Measurements from ENCODE around the gene RAPGEF6. TPM values are rescaled to one million over a fixed set of nuclear protein-coding genes. Genes with fewer than 3 reads are reported as not detected.
A peak's percentile ranks its signal among the peaks of the same experiment; 100 is the strongest.

The RAPGEF6 gene
- 3.2 TPM for polyA plus RNA-seq (2012; ENCODE audit: insufficient read length, low read depth)

GRCh38 chr5:131634996-131635683 lies at the start of gene RAPGEF6:
TSS of gene RAPGEF6 (minus strand) at chr5:131635229. CDS start at chr5:131635030, 199 bp downstream.
- TF ChIP-seq TAF1 (IDR thresholded peaks at IDR 0.05; ENCODE audit: borderline replicate concordance, insufficient read depth, low read length) (peak; percentile 89; the same call in 1 of the 2 replicates), FOXP2 (optimal IDR thresholded peaks at IDR 0.05; ENCODE audit: borderline replicate concordance, extremely low read depth, extremely low read length, insufficient read depth) (peak; percentile 77), SIN3A (IDR thresholded peaks at IDR 0.05; ENCODE audit: borderline replicate concordance, insufficient read depth, low read length) (0 out of 2 replicates have a peak, but pooled peaks have one; percentile 9), REST (IDR thresholded peaks at IDR 0.05; ENCODE audit: insufficient read depth in 1 of 2, low read depth in 2 of 2, low read length in 2 of 2) (peak; percentile 21 to 49; a peak in 2 of 4 replicates), POLR2AphosphoS5 (IDR thresholded peaks at IDR 0.05; ENCODE audit: low read depth, low read length) (peak; percentile 94)

GRCh38 chr5:131684595-131684994 lies 49.6 kb upstream of the RAPGEF6 start:
- TF ChIP-seq POLR2AphosphoS5 (IDR thresholded peaks at IDR 0.05; ENCODE audit: low read depth, low read length) (no peak), TAF1 (IDR thresholded peaks at IDR 0.05; ENCODE audit: borderline replicate concordance, insufficient read depth, low read length) (no peak), REST (IDR thresholded peaks at IDR 0.05; ENCODE audit: insufficient read depth in 1 of 2, low read depth in 2 of 2, low read length in 2 of 2) (no peak), SIN3A (IDR thresholded peaks at IDR 0.05; ENCODE audit: borderline replicate concordance, insufficient read depth, low read length) (no peak), FOXP2 (optimal IDR thresholded peaks at IDR 0.05; ENCODE audit: borderline replicate concordance, extremely low read depth, extremely low read length, insufficient read depth) (no peak)

GRCh38 chr5:131684051-131684450 lies 49.0 kb upstream of the RAPGEF6 start:
- TF ChIP-seq TAF1 (IDR thresholded peaks at IDR 0.05; ENCODE audit: borderline replicate concordance, insufficient read depth, low read length) = no peak
- no peak for TF ChIP-seq FOXP2 (optimal IDR thresholded peaks at IDR 0.05; ENCODE audit: borderline replicate concordance, extremely low read depth, extremely low read length, insufficient read depth)
- TF ChIP-seq SIN3A (IDR thresholded peaks at IDR 0.05; ENCODE audit: borderline replicate concordance, insufficient read depth, low read length) = no peak
- no peak for TF ChIP-seq POLR2AphosphoS5 (IDR thresholded peaks at IDR 0.05; ENCODE audit: low read depth, low read length)
- TF ChIP-seq REST (IDR thresholded peaks at IDR 0.05; ENCODE audit: insufficient read depth in 1 of 2, low read depth in 2 of 2, low read length in 2 of 2) = no peak

GRCh38 chr5:131682826-131683225 lies 47.8 kb upstream of the RAPGEF6 start:
- TF ChIP-seq FOXP2 (optimal IDR thresholded peaks at IDR 0.05; ENCODE audit: borderline replicate concordance, extremely low read depth, extremely low read length, insufficient read depth) (no peak), TAF1 (IDR thresholded peaks at IDR 0.05; ENCODE audit: borderline replicate concordance, insufficient read depth, low read length) (no peak), SIN3A (IDR thresholded peaks at IDR 0.05; ENCODE audit: borderline replicate concordance, insufficient read depth, low read length) (no peak), POLR2AphosphoS5 (IDR thresholded peaks at IDR 0.05; ENCODE audit: low read depth, low read length) (no peak)

GRCh38 chr5:131682175-131682574 lies 47.1 kb upstream of the RAPGEF6 start:
- TF ChIP-seq POLR2AphosphoS5 (IDR thresholded peaks at IDR 0.05; ENCODE audit: low read depth, low read length) (no peak), TAF1 (IDR thresholded peaks at IDR 0.05; ENCODE audit: borderline replicate concordance, insufficient read depth, low read length) (no peak), REST (IDR thresholded peaks at IDR 0.05; ENCODE audit: insufficient read depth in 1 of 2, low read depth in 2 of 2, low read length in 2 of 2) (no peak), SIN3A (IDR thresholded peaks at IDR 0.05; ENCODE audit: borderline replicate concordance, insufficient read depth, low read length) (no peak), FOXP2 (optimal IDR thresholded peaks at IDR 0.05; ENCODE audit: borderline replicate concordance, extremely low read depth, extremely low read length, insufficient read depth) (no peak)

All from PFSK-1 (cell line).